ENCODE results near the gene PAFAH1B2. TPM values are rescaled to one million over a fixed set of nuclear protein-coding genes. Genes with fewer than 3 reads are reported as not detected.

The PAFAH1B2 gene
- total RNA-seq, 1 experiment from 2014 or later, result 153 TPM

- TF ChIP-seq EZH2 (IDR thresholded peaks at IDR 0.05; ENCODE audit: borderline replicate concordance, low read depth, low read length, poor library complexity, severe bottlenecking), result no peak
- TF ChIP-seq, protein P1, sequence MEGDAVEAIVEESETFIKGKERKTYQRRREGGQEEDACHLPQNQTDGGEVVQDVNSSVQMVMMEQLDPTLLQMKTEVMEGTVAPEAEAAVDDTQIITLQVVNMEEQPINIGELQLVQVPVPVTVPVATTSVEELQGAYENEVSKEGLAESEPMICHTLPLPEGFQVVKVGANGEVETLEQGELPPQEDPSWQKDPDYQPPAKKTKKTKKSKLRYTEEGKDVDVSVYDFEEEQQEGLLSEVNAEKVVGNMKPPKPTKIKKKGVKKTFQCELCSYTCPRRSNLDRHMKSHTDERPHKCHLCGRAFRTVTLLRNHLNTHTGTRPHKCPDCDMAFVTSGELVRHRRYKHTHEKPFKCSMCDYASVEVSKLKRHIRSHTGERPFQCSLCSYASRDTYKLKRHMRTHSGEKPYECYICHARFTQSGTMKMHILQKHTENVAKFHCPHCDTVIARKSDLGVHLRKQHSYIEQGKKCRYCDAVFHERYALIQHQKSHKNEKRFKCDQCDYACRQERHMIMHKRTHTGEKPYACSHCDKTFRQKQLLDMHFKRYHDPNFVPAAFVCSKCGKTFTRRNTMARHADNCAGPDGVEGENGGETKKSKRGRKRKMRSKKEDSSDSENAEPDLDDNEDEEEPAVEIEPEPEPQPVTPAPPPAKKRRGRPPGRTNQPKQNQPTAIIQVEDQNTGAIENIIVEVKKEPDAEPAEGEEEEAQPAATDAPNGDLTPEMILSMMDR (conservative IDR thresholded peaks at IDR 0.05; ENCODE audit: low read depth, low read length), result no peak
- intact Hi-C loops (cut with micrococcal nuclease; ENCODE audit: unreplicated experiment), result no loop called here
- Histone ChIP-seq H3K4me3 (ENCODE audit: low read depth, low read length, poor library complexity, severe bottlenecking) (no peak overlapping the region), H3K27me3 (replicated peaks; ENCODE audit: insufficient read depth, low read depth, low read length, poor library complexity) (no peaks in the 10 kb centered on the region), H3K9me3 (ENCODE audit: low read depth, low read length, poor library complexity, severe bottlenecking) (no peaks in the 10 kb centered on the region), H3K4me1 (ENCODE audit: insufficient read depth, low read length, poor library complexity, severe bottlenecking) (no peaks in the 10 kb centered on the region), H3K36me3 (ENCODE audit: insufficient read depth, low read length, poor library complexity, severe bottlenecking) (peaks cover 60% of the 10 kb centered on the region), H3K27ac (ENCODE audit: low read depth, low read length, poor library complexity, severe bottlenecking) (no peak overlapping the region)
- POLR2A ChIA-PET (ENCODE audit: low non-redundant PET), result no interaction called here
- no peak for DNase-seq (ENCODE audit: low spot score)
- no TSS peak for BruUV-seq (replicated peaks)
- CTCF ChIA-PET, result no interaction called here
Observed at GRCh38 chr11:117171007-117171403, 26.9 kb downstream of the PAFAH1B2 start.

DNA sequence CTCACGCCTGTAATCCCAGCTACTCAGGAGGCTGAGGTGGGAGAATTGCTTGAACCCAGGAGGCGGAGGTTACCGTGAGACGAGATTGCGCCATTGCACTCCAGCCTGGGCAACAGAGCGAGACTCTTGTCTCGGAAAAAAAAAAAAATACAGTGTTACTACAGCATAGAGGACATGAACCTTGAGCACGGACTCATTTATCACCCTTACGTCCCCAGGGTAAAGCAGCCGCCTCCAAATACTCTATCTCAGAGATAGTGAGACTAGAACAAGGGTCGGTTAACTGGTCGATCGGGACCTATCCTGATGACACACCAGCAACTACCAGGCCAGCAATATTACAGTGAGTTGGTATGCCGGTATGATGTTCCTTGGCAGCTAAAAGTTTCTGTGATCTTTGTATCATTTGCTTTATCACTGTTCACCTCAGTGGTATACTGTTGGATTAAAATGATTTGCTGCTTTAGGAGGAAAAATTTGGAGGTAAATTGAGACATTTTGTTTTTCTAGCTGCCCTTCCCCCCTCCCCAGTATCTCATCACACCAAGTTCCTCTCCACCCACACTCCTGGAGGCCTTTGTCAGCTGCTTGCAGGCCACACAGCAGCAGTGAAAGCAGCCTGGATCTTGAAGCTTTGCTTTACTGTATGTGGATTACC is 27.4 kb downstream of the PAFAH1B2 start:
- ChIA-PET CTCF (no interaction called here), POLR2A (ENCODE audit: low non-redundant PET) (no interaction called here)
- H3K27me3 ChIP-seq (replicated peaks; ENCODE audit: insufficient read depth, low read depth, low read length, poor library complexity), result no peaks in the 10 kb centered on the region
- TF ChIP-seq, protein P1 (conservative IDR thresholded peaks at IDR 0.05; ENCODE audit: low read depth, low read length), result no peak
- TF ChIP-seq EZH2 (IDR thresholded peaks at IDR 0.05; ENCODE audit: borderline replicate concordance, low read depth, low read length, poor library complexity, severe bottlenecking), result no peak
- no TSS peak for BruUV-seq (replicated peaks)
- no peak overlapping the region for H3K27ac ChIP-seq (ENCODE audit: low read depth, low read length, poor library complexity, severe bottlenecking)
- no peaks in the 10 kb centered on the region for H3K9me3 ChIP-seq (ENCODE audit: low read depth, low read length, poor library complexity, severe bottlenecking)
- intact Hi-C loops (cut with micrococcal nuclease; ENCODE audit: unreplicated experiment), result no loop called here
- peaks cover 55% of the 10 kb centered on the region for H3K36me3 ChIP-seq (ENCODE audit: insufficient read depth, low read length, poor library complexity, severe bottlenecking)
- no peak overlapping the region for H3K4me3 ChIP-seq (ENCODE audit: low read depth, low read length, poor library complexity, severe bottlenecking)
- no peak for DNase-seq (ENCODE audit: low spot score)
- H3K4me1 ChIP-seq (ENCODE audit: insufficient read depth, low read length, poor library complexity, severe bottlenecking), result no peaks in the 10 kb centered on the region

GRCh38 chr11:117172724-117173421 is 28.8 kb downstream of the PAFAH1B2 start:
- Histone ChIP-seq H3K27ac (ENCODE audit: low read depth, low read length, poor library complexity, severe bottlenecking) (peak overlapping the region; percentile 4), H3K4me3 (ENCODE audit: low read depth, low read length, poor library complexity, severe bottlenecking) (no peak overlapping the region), H3K9me3 (ENCODE audit: low read depth, low read length, poor library complexity, severe bottlenecking) (no peaks in the 10 kb centered on the region), H3K27me3 (replicated peaks; ENCODE audit: insufficient read depth, low read depth, low read length, poor library complexity) (no peaks in the 10 kb centered on the region), H3K36me3 (ENCODE audit: insufficient read depth, low read length, poor library complexity, severe bottlenecking) (peaks cover 41% of the 10 kb centered on the region), H3K4me1 (ENCODE audit: insufficient read depth, low read length, poor library complexity, severe bottlenecking) (peaks cover 3% of the 10 kb centered on the region)
- intact Hi-C loops (cut with micrococcal nuclease; ENCODE audit: unreplicated experiment), result no loop called here
- CTCF ChIA-PET, result no interaction called here
- no peak for TF ChIP-seq EZH2 (IDR thresholded peaks at IDR 0.05; ENCODE audit: borderline replicate concordance, low read depth, low read length, poor library complexity, severe bottlenecking)
- TF ChIP-seq, protein P1 (conservative IDR thresholded peaks at IDR 0.05; ENCODE audit: low read depth, low read length), result no peak
- BruUV-seq (replicated peaks), result no TSS peak
- no peak for DNase-seq (ENCODE audit: low spot score)
- POLR2A ChIA-PET (ENCODE audit: low non-redundant PET), result no interaction called here
